Vagina (tissue), 2 donors: Measurements from ENCODE around the gene WDR74.

ENCODE experiments used
- POLR2A ChIP-seq, 2 donors: fragments of 450-650 bp; IDR thresholded peaks; one replicate each; pipeline ENCODE4 v1.6.1; 2017; ENCODE audit warnings: antibody characterized with exemption in 2 of 2, mild to moderate bottlenecking in 2 of 2, moderate library complexity in 2 of 2
- POLR2AphosphoS5 ChIP-seq, 2 donors: sonication (generic); formaldehyde crosslinking; IDR thresholded peaks; one replicate each; pipeline ENCODE4 v1.9.0; 2017; ENCODE audit warnings: antibody characterized with exemption in 2 of 2, mild to moderate bottlenecking in 2 of 2, low read depth in 1 of 2; ENCODE audit not compliant: insufficient read depth in 1 of 2
- TF ChIP-seq, protein P1 (sequence below), 3 experiments: fragments of 450-650 bp in 2 of 3; fragments of 200-600 bp in 1 of 3; sonication (generic) in 1 of 3; IDR thresholded peaks; one replicate each; pipeline ENCODE4 v1.5.1; 2017 to 2019; ENCODE audit warnings: antibody characterized with exemption in 3 of 3, mild to moderate bottlenecking in 2 of 3, moderate library complexity in 2 of 3

DNA sequence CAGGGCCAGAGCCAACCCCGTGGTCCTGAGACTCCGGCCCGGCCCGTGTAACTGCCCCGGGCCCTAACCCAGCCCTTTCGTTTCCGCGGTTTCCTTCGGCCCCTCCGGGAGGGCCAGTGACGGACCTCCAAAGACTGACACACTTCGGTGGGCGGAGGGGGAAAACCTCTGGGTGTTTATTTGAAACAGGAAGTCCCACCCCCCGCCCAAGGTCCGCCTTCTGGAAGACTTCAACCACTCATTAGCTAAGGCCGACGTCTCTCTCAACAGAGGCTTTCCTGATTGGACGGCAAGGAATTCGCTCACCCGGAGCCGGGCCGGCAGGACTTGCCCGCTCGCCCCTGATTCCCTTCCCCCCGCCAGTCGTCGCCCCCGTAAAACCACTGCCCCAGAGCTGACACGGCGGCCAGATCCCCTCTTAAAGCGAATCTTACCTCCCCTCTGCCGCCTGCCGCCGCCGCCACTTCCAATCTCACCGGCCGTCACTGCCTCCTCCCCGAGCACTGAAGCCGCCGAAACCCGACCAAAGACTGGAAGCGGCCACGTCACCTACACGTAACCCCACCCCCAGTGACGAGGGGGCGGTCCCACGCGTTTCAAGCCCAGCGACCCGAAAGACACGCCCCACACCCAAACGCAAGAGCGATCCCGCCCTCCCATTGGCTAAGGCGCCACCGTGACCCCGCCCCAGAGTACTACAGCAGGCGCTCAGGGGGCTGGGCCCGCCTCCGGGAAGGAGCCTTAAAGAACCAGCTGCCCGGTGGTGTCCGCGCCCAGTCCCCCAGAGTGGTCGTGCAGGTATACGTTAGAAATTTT is 7.7 kb downstream of the WDR74 start, which contains the start of gene STX5:
- TF ChIP-seq, protein P1, sequence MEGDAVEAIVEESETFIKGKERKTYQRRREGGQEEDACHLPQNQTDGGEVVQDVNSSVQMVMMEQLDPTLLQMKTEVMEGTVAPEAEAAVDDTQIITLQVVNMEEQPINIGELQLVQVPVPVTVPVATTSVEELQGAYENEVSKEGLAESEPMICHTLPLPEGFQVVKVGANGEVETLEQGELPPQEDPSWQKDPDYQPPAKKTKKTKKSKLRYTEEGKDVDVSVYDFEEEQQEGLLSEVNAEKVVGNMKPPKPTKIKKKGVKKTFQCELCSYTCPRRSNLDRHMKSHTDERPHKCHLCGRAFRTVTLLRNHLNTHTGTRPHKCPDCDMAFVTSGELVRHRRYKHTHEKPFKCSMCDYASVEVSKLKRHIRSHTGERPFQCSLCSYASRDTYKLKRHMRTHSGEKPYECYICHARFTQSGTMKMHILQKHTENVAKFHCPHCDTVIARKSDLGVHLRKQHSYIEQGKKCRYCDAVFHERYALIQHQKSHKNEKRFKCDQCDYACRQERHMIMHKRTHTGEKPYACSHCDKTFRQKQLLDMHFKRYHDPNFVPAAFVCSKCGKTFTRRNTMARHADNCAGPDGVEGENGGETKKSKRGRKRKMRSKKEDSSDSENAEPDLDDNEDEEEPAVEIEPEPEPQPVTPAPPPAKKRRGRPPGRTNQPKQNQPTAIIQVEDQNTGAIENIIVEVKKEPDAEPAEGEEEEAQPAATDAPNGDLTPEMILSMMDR (IDR thresholded peaks at IDR 0.05) = no peak
- TF ChIP-seq POLR2AphosphoS5 (IDR thresholded peaks at IDR 0.05; ENCODE audit: insufficient read depth in 1 of 2, low read depth in 1 of 2) (peak; percentile 75 to 96), POLR2A (IDR thresholded peaks at IDR 0.05) (peak; percentile 44 to 66)
